NT2/D1 (cell line): Measurements from ENCODE around the gene FPGS.

Source experiments
- DNase-seq: peaks from one replicate; pipeline ENCODE4 v3.0.0-alpha.2; 2011; ENCODE audit warnings: low read depth, low spot score
- H3K27me3 ChIP-seq: 2 replicates; pipeline ENCODE4 v1.6.0; 2011; ENCODE audit warnings: mild to moderate bottlenecking; ENCODE audit not compliant: insufficient read length, insufficient read depth
- H3K36me3 ChIP-seq: 2 replicates; pipeline ENCODE4 v1.6.1; 2011; ENCODE audit warnings: mild to moderate bottlenecking, low read length, mixed read lengths; ENCODE audit not compliant: insufficient read depth, insufficient read length
- H3K4me1 ChIP-seq: 2 replicates; pipeline ENCODE4 v1.5.1; 2011; ENCODE audit not compliant: insufficient read depth, insufficient read length
- H3K4me3 ChIP-seq: 2 replicates; pipeline ENCODE4 v1.5.1; 2011; ENCODE audit warnings: low read depth; ENCODE audit not compliant: insufficient read length
- H3K9ac ChIP-seq: 2 replicates; pipeline ENCODE4 v1.6.0; 2011; ENCODE audit warnings: low read depth; ENCODE audit not compliant: insufficient read length
- H3K9me3 ChIP-seq: 2 replicates; pipeline ENCODE4 v1.5.1; 2011; ENCODE audit warnings: mild to moderate bottlenecking, low read length; ENCODE audit not compliant: insufficient read depth
- SUZ12 ChIP-seq: IDR thresholded peaks from 2 replicates; pipeline ENCODE4 v1.6.1; 2011; ENCODE audit not compliant: insufficient read length, insufficient read depth; ENCODE audit errors: extremely low read depth
- YY1 ChIP-seq: IDR thresholded peaks from 2 replicates; pipeline ENCODE4 v1.6.1; 2011; ENCODE audit not compliant: insufficient read length, insufficient read depth
- ZNF274 ChIP-seq: IDR thresholded peaks from 2 replicates; pipeline ENCODE4 v1.6.1; 2011; ENCODE audit warnings: mild to moderate bottlenecking, low read depth, low read length

FPGS gene

DNA sequence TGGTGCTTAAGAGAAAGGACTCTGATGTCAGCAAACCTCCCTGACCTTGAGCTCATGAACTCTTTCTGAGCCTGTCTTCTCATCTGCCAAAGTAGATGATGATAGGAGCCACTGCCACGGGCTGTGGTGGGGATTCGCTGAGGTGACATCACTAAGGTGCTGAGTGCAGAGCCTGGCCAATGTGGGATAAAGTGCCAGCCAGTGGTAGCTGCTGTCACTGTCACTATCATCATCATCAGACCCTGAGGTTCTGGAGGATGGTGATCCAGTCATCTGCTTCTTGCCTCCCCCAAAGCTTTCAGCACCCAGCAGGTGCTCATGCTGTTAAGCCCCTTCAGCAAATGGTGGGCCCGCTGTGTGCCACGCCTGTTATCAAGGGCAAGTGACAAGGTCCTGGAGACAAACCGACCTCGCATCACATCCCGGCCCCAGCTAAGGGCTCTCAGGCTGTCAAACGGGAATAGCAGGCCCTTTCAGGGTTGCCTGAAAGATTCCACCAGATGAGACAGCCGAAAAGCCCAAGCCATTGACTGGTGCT lies 6.4 kb downstream of the FPGS start:
- TF ChIP-seq SUZ12: no peak
- no peak for TF ChIP-seq YY1
- TF ChIP-seq ZNF274: no peak
- no peak for DNase-seq
- Histone ChIP-seq H3K4me3 (no peak overlapping the region), H3K36me3 (peaks cover 89% of the 10 kb centered on the region), H3K27me3 (no peaks in the 10 kb centered on the region), H3K9ac (peak overlapping the region; percentile 37), H3K4me1 (peaks cover 13% of the 10 kb centered on the region), H3K9me3 (no peaks in the 10 kb centered on the region)

DNA sequence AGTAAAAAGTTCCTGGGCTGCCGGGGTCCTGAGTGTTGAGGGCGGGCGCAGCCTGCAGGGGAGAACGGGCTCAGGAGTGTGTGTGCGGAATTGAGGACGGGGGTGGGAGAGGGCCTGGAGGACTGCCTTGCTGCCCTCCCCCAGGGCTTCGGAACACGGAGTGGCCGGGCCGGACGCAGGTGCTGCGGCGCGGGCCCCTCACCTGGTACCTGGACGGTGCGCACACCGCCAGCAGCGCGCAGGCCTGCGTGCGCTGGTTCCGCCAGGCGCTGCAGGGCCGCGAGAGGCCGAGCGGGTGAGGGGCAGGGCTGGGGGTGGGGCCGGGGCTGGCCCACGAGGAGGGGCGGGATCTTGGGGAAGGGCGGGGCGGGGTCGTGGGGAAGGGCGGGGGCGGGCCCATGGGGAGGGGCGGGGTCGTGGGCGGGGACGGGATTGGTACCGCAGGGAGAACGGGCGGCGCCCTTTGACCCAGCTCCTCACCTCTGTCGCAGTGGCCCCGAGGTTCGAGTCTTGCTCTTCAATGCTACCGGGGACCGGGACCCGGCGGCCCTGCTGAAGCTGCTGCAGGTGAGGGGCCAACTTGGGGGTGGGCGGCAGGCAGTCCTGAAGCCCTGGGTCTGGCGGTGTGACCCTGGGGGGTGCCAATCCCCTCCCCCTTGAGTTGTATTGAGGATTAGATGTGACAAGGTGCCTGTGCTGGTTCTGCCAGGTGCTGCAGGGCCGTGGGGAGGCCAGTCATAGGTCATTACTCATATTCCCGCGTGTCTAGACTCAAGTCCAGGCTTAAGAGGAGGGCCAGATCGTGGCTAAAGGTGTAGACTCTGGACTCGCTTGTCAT lies 7.1 kb downstream of the FPGS start:
- no peaks in the 10 kb centered on the region for H3K27me3 ChIP-seq
- no peak for DNase-seq
- no peak for TF ChIP-seq YY1
- TF ChIP-seq ZNF274: no peak
- TF ChIP-seq SUZ12: no peak
- no peaks in the 10 kb centered on the region for H3K9me3 ChIP-seq
- H3K4me3 ChIP-seq: no peak overlapping the region
- peak overlapping the region; percentile 37 for H3K9ac ChIP-seq
- H3K4me1 ChIP-seq: peaks cover 12% of the 10 kb centered on the region
- peaks cover 89% of the 10 kb centered on the region for H3K36me3 ChIP-seq

DNA sequence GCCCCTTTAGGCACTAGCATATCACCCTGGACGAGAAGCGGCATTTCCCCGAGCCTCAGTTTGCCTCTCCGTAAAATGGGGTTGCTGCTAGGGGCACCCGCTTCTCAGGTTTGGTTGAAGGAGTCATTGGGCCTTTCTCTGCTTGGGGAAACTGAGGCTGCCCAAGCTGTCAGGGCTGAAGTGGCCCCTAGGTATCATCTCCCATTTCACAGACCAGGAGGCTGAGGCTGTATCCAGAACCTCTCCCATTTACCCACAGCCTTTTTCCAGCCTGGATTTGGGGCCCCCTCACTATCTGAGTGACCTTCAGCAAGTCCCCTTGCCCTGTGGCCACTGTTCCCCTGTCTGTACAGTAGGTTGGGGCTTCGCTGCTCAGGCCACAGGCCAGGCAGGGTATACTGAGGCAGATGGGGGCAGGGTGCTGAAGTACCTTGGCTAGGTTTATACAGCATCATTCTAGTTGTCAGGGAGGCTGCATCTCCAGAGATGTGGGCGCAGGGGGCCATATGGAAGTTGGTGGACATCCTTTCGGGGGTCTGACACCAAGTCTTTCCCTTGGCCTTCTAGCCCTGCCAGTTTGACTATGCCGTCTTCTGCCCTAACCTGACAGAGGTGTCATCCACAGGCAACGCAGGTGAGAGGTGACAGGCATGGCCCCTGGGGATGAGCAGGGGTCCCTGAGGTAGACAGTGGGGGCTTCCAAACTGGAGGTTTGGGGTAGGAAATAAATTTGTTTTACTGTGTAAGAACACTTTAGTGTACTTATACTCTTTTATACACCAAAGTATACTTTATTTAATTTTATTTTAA lies 7.9 kb downstream of the FPGS start:
- peaks cover 12% of the 10 kb centered on the region for H3K4me1 ChIP-seq
- H3K36me3 ChIP-seq: peaks cover 88% of the 10 kb centered on the region
- peak overlapping the region; percentile 24 for H3K9ac ChIP-seq

DNA sequence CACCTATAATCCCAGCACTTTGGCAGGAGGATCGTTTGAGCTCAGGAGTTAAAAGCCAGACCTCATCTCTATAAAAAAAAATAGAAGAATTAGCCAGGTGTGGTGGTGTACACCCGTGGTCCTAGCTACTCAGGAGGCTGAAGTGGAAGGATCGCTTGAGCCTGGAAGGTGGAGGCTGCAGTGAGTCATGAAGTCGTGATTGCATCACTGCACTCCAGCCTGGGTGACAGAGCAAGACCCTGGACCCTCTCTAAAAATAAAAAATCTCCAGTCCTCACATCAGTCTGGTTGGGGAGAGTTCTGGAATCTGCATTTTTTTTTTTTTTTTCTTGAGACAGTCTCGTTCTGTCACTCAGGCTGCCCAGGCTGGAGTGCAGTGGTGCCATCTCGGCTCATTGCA lies 9.3 kb downstream of the FPGS start:
- H3K4me3 ChIP-seq: no peak overlapping the region
- H3K36me3 ChIP-seq: peaks cover 87% of the 10 kb centered on the region
- H3K9ac ChIP-seq: no peak overlapping the region
- no peak for DNase-seq
- TF ChIP-seq YY1 (no peak), ZNF274 (no peak), SUZ12 (no peak)
- no peaks in the 10 kb centered on the region for H3K9me3 ChIP-seq
- H3K4me1 ChIP-seq: peaks cover 12% of the 10 kb centered on the region
- no peaks in the 10 kb centered on the region for H3K27me3 ChIP-seq

More for the DNA sequence above, 7.9 kb downstream of the FPGS start:
- Histone ChIP-seq H3K9me3 (no peaks in the 10 kb centered on the region), H3K4me3 (no peak overlapping the region), H3K27me3 (no peaks in the 10 kb centered on the region)
- no peak for DNase-seq
- no peak for TF ChIP-seq ZNF274
- TF ChIP-seq YY1: no peak
- TF ChIP-seq SUZ12: no peak

DNA sequence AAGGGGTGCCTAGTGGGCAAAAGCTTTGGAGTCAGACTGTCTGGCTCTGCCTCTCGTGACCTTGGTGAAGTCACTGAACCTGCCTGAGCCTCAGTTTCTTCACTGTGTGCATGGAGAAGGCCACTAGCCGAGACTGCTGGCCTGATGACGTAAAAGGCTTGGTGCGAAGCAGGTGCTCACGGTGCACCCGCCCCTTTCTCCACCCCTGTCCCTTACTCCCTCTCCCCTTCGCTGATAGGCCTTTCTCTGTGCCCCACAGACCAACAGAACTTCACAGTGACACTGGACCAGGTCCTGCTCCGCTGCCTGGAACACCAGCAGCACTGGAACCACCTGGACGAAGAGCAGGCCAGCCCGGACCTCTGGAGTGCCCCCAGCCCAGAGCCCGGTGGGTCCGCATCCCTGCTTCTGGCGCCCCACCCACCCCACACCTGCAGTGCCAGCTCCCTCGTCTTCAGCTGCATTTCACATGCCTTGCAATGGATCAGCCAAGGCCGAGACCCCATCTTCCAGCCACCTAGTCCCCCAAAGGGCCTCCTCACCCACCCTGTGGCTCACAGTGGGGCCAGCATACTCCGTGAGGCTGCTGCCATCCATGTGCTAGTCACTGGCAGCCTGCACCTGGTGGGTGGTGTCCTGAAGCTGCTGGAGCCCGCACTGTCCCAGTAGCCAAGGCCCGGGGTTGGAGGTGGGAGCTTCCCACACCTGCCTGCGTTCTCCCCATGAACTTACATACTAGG lies 10.4 kb downstream of the FPGS start:
- Histone ChIP-seq H3K9me3 (no peaks in the 10 kb centered on the region), H3K36me3 (peaks cover 87% of the 10 kb centered on the region), H3K4me3 (no peak overlapping the region), H3K4me1 (peaks cover 12% of the 10 kb centered on the region), H3K9ac (no peak overlapping the region), H3K27me3 (no peaks in the 10 kb centered on the region)
- TF ChIP-seq YY1: no peak
- TF ChIP-seq SUZ12: no peak
- no peak for TF ChIP-seq ZNF274
- no peak for DNase-seq

DNA sequence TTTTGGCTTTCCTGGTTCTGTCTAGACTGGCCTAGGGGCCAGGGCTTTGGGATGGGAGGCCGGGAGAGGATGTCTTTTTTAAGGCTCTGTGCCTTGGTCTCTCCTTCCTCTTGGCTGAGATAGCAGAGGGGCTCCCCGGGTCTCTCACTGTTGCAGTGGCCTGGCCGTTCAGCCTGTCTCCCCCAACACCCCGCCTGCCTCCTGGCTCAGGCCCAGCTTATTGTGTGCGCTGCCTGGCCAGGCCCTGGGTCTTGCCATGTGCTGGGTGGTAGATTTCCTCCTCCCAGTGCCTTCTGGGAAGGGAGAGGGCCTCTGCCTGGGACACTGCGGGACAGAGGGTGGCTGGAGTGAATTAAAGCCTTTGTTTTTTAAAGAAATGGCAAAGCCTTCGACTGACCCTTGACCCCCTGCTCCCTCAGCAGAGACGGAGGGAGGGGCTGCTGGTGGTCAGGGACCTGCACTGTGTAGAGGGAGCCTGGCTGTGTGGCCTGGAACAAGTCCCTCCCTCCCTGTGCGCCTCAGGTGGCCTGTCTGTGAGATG lies 11.1 kb downstream of the FPGS start:
- DNase-seq: no peak
- TF ChIP-seq YY1 (no peak), ZNF274 (no peak), SUZ12 (no peak)
- H3K9me3 ChIP-seq: no peaks in the 10 kb centered on the region
- H3K4me3 ChIP-seq: no peak overlapping the region
- H3K36me3 ChIP-seq: peaks cover 87% of the 10 kb centered on the region
- H3K27me3 ChIP-seq: no peaks in the 10 kb centered on the region
- no peak overlapping the region for H3K9ac ChIP-seq
- peaks cover 9% of the 10 kb centered on the region for H3K4me1 ChIP-seq
